Measurements from ENCODE around the gene GSTM3.

GRCh38 chr1:109754738-109755137 is 13.9 kb upstream of the GSTM3 start:
- no peak for TF ChIP-seq CTCF (conservative IDR thresholded peaks at IDR 0.05; ENCODE audit: low read length)
- TF ChIP-seq EZH2phosphoT487 (IDR thresholded peaks at IDR 0.05; ENCODE audit: borderline replicate concordance, low read depth, low read length): no peak

Data from OCI-LY7 (cell line).